OCI-LY1 (cell line): ENCODE data around the gene TMEM178B.
"Not testable (repeated sequence)": the region's sequence is repeated elsewhere in the genome, so short reads cannot be mapped to it uniquely, and the experiment has no call there.

Experiments
- H2AFZ ChIP-seq: fragments of 200-600 bp; sonication (generic), shearing (Covaris generic); 2 replicates; pipeline ENCODE4 v1.6.0; 2014; ENCODE audit warnings: antibody characterized with exemption, mild to moderate bottlenecking, low read length
- H3F3A ChIP-seq: fragments of 200-600 bp; sonication (generic), shearing (Covaris generic); 2 replicates; pipeline ENCODE4 v1.6.0; 2014; ENCODE audit warnings: mild to moderate bottlenecking, antibody characterized with exemption, low read length, moderate library complexity; ENCODE audit not compliant: insufficient read depth
- H3K27ac ChIP-seq: fragments of 200-600 bp; sonication (generic); 2 replicates; pipeline ENCODE4 v1.5.1; 2014; ENCODE audit warnings: low read length, mixed run types, mild to moderate bottlenecking, low read depth; ENCODE audit not compliant: poor library complexity, severe bottlenecking
- H3K27me3 ChIP-seq: fragments of 200-600 bp; sonication (generic); 2 replicates; pipeline ENCODE4 v1.6.0; 2014; ENCODE audit warnings: antibody characterized with exemption, mild to moderate bottlenecking, low read length, moderate library complexity; ENCODE audit not compliant: insufficient read depth
- H3K36me3 ChIP-seq: fragments of 200-600 bp; sonication (generic); 2 replicates; pipeline ENCODE4 v1.6.1; 2014; ENCODE audit warnings: mild to moderate bottlenecking, antibody characterized with exemption, low read length, moderate library complexity, mixed read lengths; ENCODE audit not compliant: insufficient read depth
- H3K4me1 ChIP-seq: fragments of 200-600 bp; sonication (generic); 2 replicates; pipeline ENCODE4 v1.5.1; 2014; ENCODE audit warnings: mild to moderate bottlenecking, low read length, moderate library complexity; ENCODE audit not compliant: insufficient read depth, severe bottlenecking
- H3K4me2 ChIP-seq: fragments of 200-600 bp; sonication (generic), shearing (Covaris generic); 2 replicates; pipeline ENCODE4 v1.6.1; 2014; ENCODE audit warnings: low read length
- H3K4me3 ChIP-seq: fragments of 200-600 bp; sonication (generic); 2 replicates; pipeline ENCODE4 v1.5.1; 2014; ENCODE audit warnings: low read length, low read depth, mild to moderate bottlenecking, mixed read lengths; ENCODE audit not compliant: poor library complexity, severe bottlenecking
- H3K79me2 ChIP-seq: fragments of 200-600 bp; shearing (Covaris generic); 2 replicates; pipeline ENCODE4 v1.6.1; 2016; ENCODE audit warnings: mixed run types, low read length, mixed read lengths; ENCODE audit not compliant: insufficient read depth
- H3K9ac ChIP-seq: fragments of 200-600 bp; sonication (generic), shearing (Covaris generic); 2 replicates; pipeline ENCODE4 v1.6.1; 2014; ENCODE audit warnings: mild to moderate bottlenecking, low read length, mixed read lengths
- H3K9me2 ChIP-seq: fragments of 200-600 bp; sonication (generic), shearing (Covaris generic); 2 replicates; pipeline ENCODE4 v1.6.1; 2014; ENCODE audit warnings: low read depth, mild to moderate bottlenecking, low read length, mixed read lengths
- H3K9me3 ChIP-seq: fragments of 200-600 bp; shearing (Covaris generic); 2 replicates; pipeline ENCODE4 v1.6.1; 2014; ENCODE audit warnings: low read length, mixed read lengths
- H4K20me1 ChIP-seq: fragments of 200-600 bp; sonication (generic), shearing (Covaris generic); 2 replicates; pipeline ENCODE4 v1.6.0; 2016; ENCODE audit warnings: mild to moderate bottlenecking, low read length; ENCODE audit not compliant: insufficient read depth
- EZH2 ChIP-seq: fragments of 200-600 bp; sonication (generic), shearing (Covaris generic); IDR thresholded peaks from 2 replicates; pipeline ENCODE4 v1.8.0; 2017; ENCODE audit warnings: borderline replicate concordance, mixed run types, mild to moderate bottlenecking, antibody characterized with exemption, low read length, moderate library complexity, mixed read lengths
- TF ChIP-seq, protein P1 (sequence below): fragments of 200-600 bp; sonication (generic), shearing (Covaris generic); IDR thresholded peaks from 2 replicates; pipeline ENCODE4 v1.5.1; 2017; ENCODE audit warnings: mild to moderate bottlenecking, antibody characterized with exemption, low read length, moderate library complexity, mixed read lengths

The TMEM178B gene

DNA sequence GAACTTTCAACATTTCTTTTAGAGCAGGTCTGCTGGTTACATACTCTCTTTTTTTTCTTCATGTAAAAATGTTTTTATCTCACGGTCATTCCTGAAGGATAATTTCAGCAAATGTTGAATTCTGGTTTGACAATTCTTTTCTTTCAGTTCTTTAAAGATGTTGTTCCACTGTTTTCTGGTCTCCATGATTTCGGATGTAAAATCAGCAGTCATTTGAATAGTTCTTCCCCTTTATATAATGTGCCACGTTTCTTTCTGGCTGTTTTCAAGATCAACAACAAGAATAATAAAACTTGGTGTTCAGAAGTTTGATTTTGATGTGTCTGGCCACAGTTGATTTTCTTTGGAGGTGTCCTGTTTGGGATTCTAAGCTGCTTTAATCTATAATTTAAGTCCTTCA lies 45.1 kb upstream of the TMEM178B start:
- Histone ChIP-seq H2AFZ (no peak overlapping the region), H3K9me3 (peaks cover 13% of the 10 kb centered on the region; the same call in 1 of the 2 replicates), H3K4me1 (no peaks in the 10 kb centered on the region), H3K27me3 (no peaks in the 10 kb centered on the region; the same call in 1 of the 2 replicates), H4K20me1 (no peaks in the 10 kb centered on the region), H3K36me3 (no peaks in the 10 kb centered on the region), H3K9ac (no peak overlapping the region), H3K4me2 (no peak overlapping the region), H3K9me2 (no peaks in the 10 kb centered on the region), H3K27ac (no peak overlapping the region), H3F3A (no peaks in the 10 kb centered on the region), H3K79me2 (no peaks in the 10 kb centered on the region), H3K4me3 (no peak overlapping the region)
- no peak for TF ChIP-seq EZH2
- TF ChIP-seq, protein P1, sequence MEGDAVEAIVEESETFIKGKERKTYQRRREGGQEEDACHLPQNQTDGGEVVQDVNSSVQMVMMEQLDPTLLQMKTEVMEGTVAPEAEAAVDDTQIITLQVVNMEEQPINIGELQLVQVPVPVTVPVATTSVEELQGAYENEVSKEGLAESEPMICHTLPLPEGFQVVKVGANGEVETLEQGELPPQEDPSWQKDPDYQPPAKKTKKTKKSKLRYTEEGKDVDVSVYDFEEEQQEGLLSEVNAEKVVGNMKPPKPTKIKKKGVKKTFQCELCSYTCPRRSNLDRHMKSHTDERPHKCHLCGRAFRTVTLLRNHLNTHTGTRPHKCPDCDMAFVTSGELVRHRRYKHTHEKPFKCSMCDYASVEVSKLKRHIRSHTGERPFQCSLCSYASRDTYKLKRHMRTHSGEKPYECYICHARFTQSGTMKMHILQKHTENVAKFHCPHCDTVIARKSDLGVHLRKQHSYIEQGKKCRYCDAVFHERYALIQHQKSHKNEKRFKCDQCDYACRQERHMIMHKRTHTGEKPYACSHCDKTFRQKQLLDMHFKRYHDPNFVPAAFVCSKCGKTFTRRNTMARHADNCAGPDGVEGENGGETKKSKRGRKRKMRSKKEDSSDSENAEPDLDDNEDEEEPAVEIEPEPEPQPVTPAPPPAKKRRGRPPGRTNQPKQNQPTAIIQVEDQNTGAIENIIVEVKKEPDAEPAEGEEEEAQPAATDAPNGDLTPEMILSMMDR: no peak

DNA sequence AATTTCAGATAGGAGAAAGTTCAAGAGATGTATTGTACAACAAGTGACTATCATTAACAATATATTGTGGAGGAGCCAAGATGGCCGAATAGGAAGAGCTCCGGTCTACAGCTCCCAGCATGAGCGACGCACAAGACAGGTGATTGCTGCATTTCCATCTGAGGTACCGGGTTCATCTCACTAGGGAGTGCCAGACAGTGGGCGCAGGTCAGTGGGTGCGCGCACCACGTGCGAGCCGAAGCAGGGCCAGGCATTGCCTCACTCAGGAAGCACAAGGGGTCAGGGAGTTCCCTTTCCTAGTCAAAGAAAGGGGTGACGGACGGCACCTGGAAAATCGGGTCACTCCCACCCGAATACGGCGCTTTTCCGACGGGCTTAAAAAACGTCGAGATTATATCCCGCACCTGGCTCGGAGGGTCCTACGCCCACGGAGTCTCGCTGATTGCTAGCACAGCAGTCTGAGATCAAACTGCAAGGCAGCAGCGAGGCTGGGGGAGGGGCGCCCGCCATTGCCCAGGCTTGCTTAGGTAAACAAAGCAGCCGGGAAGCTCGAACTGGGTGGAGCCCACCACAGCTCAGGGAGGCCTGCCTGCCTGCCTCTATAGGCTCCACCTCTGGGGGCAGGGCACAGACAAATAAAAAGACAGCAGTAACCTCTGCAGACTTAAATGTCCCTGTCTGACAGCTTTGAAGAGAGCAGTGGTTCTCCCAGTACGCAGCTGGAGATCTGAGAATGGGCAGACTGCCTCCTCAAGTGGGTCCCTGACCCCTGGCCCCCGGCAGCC lies 41.1 kb upstream of the TMEM178B start:
- not testable (repeated sequence) for H2AFZ ChIP-seq, H3K79me2 ChIP-seq, H3K9me2 ChIP-seq, H3K4me2 ChIP-seq, H3K36me3 ChIP-seq, H3K27ac ChIP-seq, H3K4me3 ChIP-seq, H3K9me3 ChIP-seq, H3K4me1 ChIP-seq, H3F3A ChIP-seq, H3K27me3 ChIP-seq, H4K20me1 ChIP-seq, H3K9ac ChIP-seq

DNA sequence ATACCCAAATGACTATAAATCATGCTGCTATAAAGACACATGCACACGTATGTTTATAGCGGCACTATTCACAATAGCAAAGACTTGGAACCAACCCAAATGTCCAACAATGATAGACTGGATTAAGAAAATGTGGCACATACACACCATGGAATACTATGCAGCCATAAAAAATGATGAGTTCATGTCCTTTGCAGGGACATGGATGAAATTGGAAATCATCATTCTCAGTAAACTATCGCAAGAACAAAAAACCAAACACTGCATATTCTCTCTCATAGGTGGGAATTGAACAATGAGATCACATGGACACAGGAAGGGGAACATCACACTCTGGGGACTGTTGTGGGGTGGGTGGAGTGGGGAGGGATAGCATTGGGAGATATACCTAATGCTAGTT lies 35.8 kb upstream of the TMEM178B start:
- H2AFZ ChIP-seq, H3K27me3 ChIP-seq, H3K79me2 ChIP-seq, H3K27ac ChIP-seq, H3K4me1 ChIP-seq, H3F3A ChIP-seq, H3K36me3 ChIP-seq, H4K20me1 ChIP-seq, H3K9ac ChIP-seq, H3K9me3 ChIP-seq, H3K4me2 ChIP-seq, H3K4me3 ChIP-seq, H3K9me2 ChIP-seq: not testable (repeated sequence)

DNA sequence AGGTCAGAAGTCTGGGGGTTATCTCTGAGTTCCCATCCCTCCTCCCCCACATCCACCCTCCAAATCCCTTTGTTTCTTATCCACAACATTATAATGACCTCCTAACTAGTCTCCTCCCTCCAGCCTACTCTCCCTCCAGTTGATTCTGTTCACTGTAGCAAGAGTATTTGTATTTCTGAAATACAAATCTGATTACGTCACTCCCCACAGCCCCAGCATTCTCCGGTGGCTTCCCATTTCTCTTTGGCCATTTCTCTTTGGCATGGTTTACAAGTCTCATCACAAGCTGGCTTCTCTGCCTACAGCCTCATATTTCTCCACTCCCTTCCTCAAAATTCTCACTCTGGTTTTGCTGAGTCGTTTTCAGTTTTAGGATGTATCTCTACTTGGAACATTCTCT lies 34.5 kb upstream of the TMEM178B start:
- H3K36me3 ChIP-seq: no peaks in the 10 kb centered on the region
- H3K9ac ChIP-seq: no peak overlapping the region
- H3K9me2 ChIP-seq: no peaks in the 10 kb centered on the region
- no peak overlapping the region for H3K4me3 ChIP-seq
- no peak overlapping the region for H2AFZ ChIP-seq
- no peaks in the 10 kb centered on the region for H3K9me3 ChIP-seq
- no peaks in the 10 kb centered on the region for H3K4me1 ChIP-seq
- TF ChIP-seq, protein P1: no peak
- TF ChIP-seq EZH2: no peak
- H3K27ac ChIP-seq: no peak overlapping the region
- no peaks in the 10 kb centered on the region for H3K27me3 ChIP-seq
- H3K4me2 ChIP-seq: no peak overlapping the region
- no peaks in the 10 kb centered on the region for H3F3A ChIP-seq
- H3K79me2 ChIP-seq: no peaks in the 10 kb centered on the region
- no peaks in the 10 kb centered on the region for H4K20me1 ChIP-seq
